GM19351 (cell line): Measurements from ENCODE around the gene NT5DC1.
A peak's percentile ranks its signal among the peaks of the same experiment; 100 is the strongest.
"Not testable (repeated sequence)": the region's sequence is repeated elsewhere in the genome, so short reads cannot be mapped to it uniquely, and the experiment has no call there.

ENCODE experiments used
- ATAC-seq: cut with Tn5 transposase; IDR thresholded peaks from one replicate; pipeline ENCODE4 v1.9.1; 2021; ENCODE audit warnings: mild to moderate bottlenecking, moderate library complexity; ENCODE audit not compliant: unreplicated experiment

The NT5DC1 gene

GRCh38 chr6:116088946-116089345 is 11.7 kb upstream of the NT5DC1 start:
- ATAC-seq, result no peak

DNA sequence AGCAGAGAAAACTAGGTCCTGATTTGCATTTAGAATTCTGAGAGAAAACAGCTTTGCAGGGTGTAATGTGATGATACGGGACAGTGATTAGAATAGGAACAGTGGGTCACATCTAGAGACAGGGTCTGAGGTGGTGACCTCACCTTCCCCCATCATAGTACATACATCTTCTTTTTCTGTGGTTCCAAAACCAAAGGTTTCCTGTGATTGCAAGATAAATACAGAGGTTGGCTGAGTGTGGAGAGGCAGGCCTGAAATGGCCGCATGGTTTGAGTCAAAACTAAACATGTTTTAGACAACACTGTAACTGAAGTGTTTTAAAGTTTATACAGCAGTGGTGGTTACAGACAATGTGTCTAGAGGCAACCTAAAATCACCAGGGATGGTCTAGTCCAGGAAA is 10.4 kb upstream of the NT5DC1 start:
- ATAC-seq, result peak; percentile 62

- ATAC-seq, result no peak
These were observed 6.6 kb upstream of the NT5DC1 start for GRCh38 chr6:116094041-116094440.

DNA sequence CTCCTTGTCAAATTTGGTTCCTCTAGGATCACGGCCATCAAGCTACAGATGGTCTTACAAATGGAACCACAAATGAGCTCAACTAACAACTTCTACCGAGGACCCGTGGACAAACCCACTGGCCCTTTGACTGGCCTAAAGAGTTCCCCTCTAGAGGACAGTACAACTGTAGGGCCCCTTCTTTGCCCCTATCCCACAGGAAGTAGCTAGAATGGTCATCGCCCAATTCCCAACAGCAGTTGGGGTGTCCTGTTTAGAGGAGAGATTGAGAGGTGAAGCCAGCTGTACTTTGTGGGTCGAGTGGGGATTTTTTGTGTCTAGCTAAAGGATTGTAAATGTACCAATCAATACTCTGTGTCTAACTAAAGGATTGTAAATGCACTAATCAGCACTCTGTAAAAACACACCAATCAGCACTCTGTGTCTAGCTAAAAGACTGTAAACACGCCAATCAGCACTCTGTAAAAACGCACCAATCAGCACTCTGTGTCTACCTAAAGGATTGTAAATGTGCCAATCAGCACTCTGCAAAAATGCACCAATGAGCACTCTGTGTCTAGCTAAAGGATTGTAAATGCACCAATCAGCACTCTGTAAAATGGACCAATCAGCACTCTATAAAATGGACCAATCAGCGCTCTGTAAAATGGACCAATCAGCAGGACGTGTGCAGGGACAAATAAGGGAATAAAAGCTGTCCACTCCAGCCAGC is 4.4 kb upstream of the NT5DC1 start:
- ATAC-seq, result not testable (repeated sequence)

DNA sequence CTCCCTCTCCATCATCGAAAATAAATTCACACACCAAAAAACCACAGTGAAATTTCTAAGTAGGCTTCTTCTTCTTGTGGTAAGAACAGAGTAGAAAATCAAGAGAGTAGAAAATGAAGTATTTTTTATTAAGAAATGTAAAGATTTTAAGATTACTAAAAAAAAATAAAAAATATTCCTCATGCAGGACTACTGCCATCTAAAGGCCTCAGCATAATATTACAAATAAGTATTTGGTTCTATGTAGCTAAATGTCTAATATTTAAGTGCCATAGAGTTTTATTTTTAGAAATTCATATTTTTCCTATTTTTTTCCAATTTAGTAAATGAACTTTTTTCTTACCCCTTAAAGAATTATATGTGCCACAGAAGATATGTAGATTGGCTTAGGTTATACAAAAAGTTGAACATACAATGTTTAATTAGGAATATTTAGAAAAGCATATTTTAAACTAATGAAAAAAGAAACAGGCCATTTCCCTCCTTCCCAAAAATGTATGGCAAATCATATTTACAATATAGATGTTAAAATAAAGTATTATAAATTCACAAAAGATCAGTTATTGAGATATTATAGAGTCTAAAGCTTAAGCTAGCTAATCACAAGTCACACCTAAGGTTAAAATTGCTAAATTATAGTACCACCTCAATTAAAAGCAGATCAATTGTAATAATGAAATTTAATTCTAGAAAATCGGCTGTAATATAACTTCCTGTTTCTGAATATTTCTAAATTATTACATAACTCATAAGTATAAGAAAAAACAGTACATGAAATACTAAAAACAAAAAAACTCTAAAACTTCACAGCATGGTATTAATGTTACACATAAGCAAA is 3.5 kb upstream of the NT5DC1 start:
- no peak for ATAC-seq

- no peak for ATAC-seq
These were observed 1.6 kb upstream of the NT5DC1 start for GRCh38 chr6:116099036-116099435.

DNA sequence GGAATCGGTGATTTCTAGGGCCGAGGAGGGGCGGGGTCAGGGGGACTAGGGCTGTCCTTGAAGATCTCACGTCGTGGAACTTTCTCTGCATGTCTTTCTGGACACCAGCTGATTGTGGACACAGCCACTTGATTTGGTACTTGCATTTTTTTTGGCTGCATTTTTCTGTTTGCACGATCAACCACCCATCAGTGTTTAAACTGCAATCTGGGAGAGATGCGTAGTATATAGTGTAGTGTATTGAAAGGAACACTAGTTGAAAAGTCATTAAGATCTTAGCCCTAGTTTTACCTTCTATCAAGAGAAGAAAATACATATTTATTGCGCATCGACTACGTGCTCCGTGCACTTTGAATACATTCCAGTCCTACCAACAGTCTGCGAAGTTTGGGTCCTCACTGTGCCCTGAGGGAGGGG is 657 bp downstream of the NT5DC1 start:
- no peak for ATAC-seq

GRCh38 chr6:116101790-116102189 is 1.1 kb downstream of the NT5DC1 start:
- no peak for ATAC-seq

- ATAC-seq, result no peak
These were observed 2.2 kb downstream of the NT5DC1 start for GRCh38 chr6:116102873-116103272.

DNA sequence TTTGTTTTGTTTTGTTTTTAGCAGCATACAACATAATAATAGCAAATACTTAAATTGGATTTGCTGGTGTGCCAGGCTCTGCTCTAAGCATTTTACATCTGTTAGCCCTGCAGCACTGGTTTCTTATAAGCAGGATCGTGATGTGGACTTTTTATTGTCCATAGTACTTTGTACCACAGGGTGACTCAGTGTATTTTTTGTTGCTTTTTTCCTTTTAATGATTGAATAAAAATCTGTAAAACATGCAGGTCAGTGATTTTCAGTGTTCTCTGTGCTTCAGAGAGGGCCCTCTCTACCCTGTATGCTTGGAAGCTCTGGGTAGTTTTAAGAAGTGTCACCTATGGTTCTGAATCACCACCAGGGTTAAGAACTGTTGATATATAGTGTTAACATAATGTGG is 4.0 kb downstream of the NT5DC1 start:
- ATAC-seq, result no peak

DNA sequence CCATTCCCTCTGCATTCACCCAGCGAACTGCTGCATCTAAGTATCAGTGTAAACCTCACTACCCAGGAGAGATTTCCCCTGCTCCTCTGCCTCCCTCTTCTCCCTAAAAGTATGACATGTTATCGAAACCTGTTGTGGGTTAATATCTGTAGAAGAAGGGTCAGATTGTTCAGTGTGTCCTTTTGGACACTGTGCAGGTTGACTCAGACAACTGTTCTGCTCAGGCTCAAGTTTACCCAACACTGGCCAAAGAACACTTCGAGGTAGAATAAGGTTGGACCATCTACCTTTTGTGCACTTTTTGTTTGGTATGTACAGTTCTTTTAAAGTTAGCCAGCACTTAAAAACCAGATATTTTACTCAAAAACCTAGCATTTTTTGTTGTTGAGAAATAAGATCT is 4.6 kb downstream of the NT5DC1 start:
- ATAC-seq, result no peak

GRCh38 chr6:116106146-116106545 is 5.5 kb downstream of the NT5DC1 start:
- no peak for ATAC-seq

GRCh38 chr6:116108836-116109235 is 8.2 kb downstream of the NT5DC1 start:
- ATAC-seq, result peak; percentile 41

DNA sequence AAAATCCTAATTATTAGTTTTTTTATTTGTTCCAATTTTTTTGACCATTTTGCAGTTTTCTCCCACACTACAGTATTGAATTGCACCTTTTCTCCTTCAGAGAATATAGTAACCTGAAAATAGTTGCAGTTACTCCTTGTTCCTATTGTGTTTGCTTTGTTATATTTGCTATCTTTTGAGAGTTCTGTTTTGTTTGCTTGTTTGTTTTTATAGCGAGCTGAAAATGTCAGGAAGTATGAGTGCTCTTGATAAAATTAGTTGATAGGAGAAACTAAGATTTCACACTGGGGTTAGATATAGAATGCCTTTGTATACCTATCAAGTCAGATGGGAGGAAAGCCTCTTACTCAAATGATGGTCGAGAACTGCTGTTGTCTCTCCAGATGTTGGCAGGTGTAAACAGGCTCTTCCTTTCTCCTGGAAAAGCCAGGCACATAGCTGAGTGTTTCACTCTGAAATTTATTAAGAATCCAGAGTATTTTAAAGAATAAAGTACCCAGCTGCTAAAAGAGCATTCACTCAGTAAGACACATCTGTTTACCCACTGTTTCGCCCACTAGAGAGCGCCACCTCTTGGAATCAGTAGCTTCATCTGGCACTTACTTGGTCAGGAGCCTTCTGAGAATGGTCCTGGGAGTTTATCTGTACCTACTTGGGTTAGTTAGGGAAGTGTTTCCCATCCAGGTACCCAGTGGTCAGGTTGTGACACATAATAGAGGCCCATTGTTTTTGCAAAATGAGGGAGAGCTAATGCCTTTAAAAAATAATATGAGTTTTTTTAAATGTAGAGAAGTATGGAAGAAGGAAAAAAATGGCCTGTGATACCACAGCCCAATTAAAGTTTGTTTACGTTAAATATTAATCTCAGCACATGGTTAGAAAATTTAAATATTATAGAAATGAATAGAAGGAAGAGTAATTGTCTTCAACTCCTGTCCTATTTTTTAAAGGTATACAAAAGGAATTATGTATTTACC is 11.2 kb downstream of the NT5DC1 start:
- peak; percentile 84 for ATAC-seq

GRCh38 chr6:116113386-116113785 is 12.7 kb downstream of the NT5DC1 start:
- no peak for ATAC-seq

- ATAC-seq, result no peak
These were observed 15.1 kb downstream of the NT5DC1 start for GRCh38 chr6:116115781-116116180.

- no peak for ATAC-seq
These were observed 18.0 kb downstream of the NT5DC1 start for GRCh38 chr6:116118608-116119007.

DNA sequence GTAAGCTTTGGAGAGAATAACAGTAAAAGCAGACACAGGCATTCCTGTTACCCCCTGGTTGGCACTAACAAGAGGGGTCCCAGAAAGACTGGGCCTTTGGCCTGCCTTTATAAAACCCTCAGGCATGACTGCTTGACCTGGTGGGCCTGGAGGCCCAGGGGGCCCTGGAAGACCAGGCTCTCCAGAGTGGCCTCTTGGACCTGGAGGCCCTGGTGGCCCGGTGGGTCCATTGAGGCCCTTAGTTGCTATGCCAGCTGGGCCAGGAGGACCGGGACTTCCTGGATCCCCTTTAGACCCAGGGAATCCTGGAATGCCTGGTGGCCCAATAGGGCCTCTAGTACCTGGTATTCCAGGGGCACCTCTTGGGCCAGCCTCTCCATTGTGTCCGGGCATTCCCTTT is 19.8 kb downstream of the NT5DC1 start:
- no peak for ATAC-seq

GRCh38 chr6:116126032-116126431 is 25.4 kb downstream of the NT5DC1 start, which contains the start of gene COL10A1:
TSS of gene COL10A1 (minus strand) at chr6:116126132. CDS start at chr6:116125492, 640 bp downstream.
- ATAC-seq, result no peak

- ATAC-seq, result no peak
These were observed 27.3 kb downstream of the NT5DC1 start for GRCh38 chr6:116127771-116128493.
